Inferior parietal cortex (tissue), 1 donor: ENCODE results near the gene PLCB4.

Source experiments
- DNase-seq: peaks from one replicate; pipeline ENCODE4 v3.0.0-alpha.2; 2016; ENCODE audit errors: extremely low spot score

PLCB4 gene

GRCh38 chr20:9321007-9321406 is 252.1 kb downstream of the PLCB4 start:
- no peak for DNase-seq

- DNase-seq = peak; percentile 39
Observed at GRCh38 chr20:9322661-9323060, 253.8 kb downstream of the PLCB4 start.

- no peak for DNase-seq
Observed at GRCh38 chr20:9323622-9324021, 254.7 kb downstream of the PLCB4 start.

- DNase-seq = no peak
Observed at GRCh38 chr20:9329355-9330101, 260.6 kb downstream of the PLCB4 start.

- no peak for DNase-seq
Observed at GRCh38 chr20:9330151-9330550, 261.3 kb downstream of the PLCB4 start.

GRCh38 chr20:9331707-9332435 is 263.0 kb downstream of the PLCB4 start:
- DNase-seq = no peak

- DNase-seq = no peak
Observed at GRCh38 chr20:9332791-9333479, 264.0 kb downstream of the PLCB4 start.

GRCh38 chr20:9334866-9335265 is 266.0 kb downstream of the PLCB4 start:
- no peak for DNase-seq

- DNase-seq = no peak
Observed at GRCh38 chr20:9338101-9338500, 269.2 kb downstream of the PLCB4 start.

GRCh38 chr20:9339708-9340107 is 270.8 kb downstream of the PLCB4 start:
- no peak for DNase-seq

GRCh38 chr20:9342651-9343050 is 273.8 kb downstream of the PLCB4 start:
- DNase-seq = no peak

- no peak for DNase-seq
Observed at GRCh38 chr20:9344083-9344920, 275.4 kb downstream of the PLCB4 start.

GRCh38 chr20:9348316-9348715 is 279.4 kb downstream of the PLCB4 start:
- no peak for DNase-seq

- DNase-seq = no peak
Observed at GRCh38 chr20:9348747-9349146, 279.9 kb downstream of the PLCB4 start.

- DNase-seq = no peak
Observed at GRCh38 chr20:9349249-9349648, 280.4 kb downstream of the PLCB4 start.

GRCh38 chr20:9352739-9353138 is 283.9 kb downstream of the PLCB4 start:
- DNase-seq = no peak

GRCh38 chr20:9353180-9353915 is 284.5 kb downstream of the PLCB4 start:
- DNase-seq = no peak

- no peak for DNase-seq
Observed at GRCh38 chr20:9353916-9354276, 285.0 kb downstream of the PLCB4 start.

- DNase-seq = no peak
Observed at GRCh38 chr20:9354579-9354978, 285.7 kb downstream of the PLCB4 start.

- DNase-seq = no peak
Observed at GRCh38 chr20:9358001-9358400, 289.1 kb downstream of the PLCB4 start.
